ENCODE measurements around the gene CHRNB1. TPM values are rescaled to one million over a fixed set of nuclear protein-coding genes. Genes with fewer than 3 reads are reported as not detected.

The CHRNB1 gene
- total and polyA plus RNA-seq, 2 experiments from 2014 or later, result 11.1 to 11.2 TPM

- DNase-seq (ENCODE audit: low spot score), result peak; percentile 78
- H3F3A ChIP-seq (replicated peaks; ENCODE audit: low read depth), result peaks cover 27% of the 10 kb centered on the region
- no peaks in the 10 kb centered on the region for H3K27me3 ChIP-seq (ENCODE audit: insufficient read depth)
- peak overlapping the region; percentile 68 for H3K4me3 ChIP-seq
- peaks cover 12% of the 10 kb centered on the region; the same call in 1 of the 2 replicates for H4K20me1 ChIP-seq (replicated peaks; ENCODE audit: insufficient read depth)
- H3K36me3 Mint-ChIP-seq (ENCODE audit: low read depth), result peaks cover 8% of the 10 kb centered on the region; the same call in 2 of the 3 replicates
- no peak for TF ChIP-seq ZNF114 (CRISPR knock-in tag; IDR thresholded peaks at IDR 0.05)
- TF ChIP-seq ETS1 (IDR thresholded peaks at IDR 0.05), result 0 out of 2 replicates have a peak, but pooled peaks have one; percentile 9
- H2AFZ ChIP-seq, result no peak overlapping the region
- peak; percentile 25 for ATAC-seq
- no peaks in the 10 kb centered on the region for H3K9me3 Mint-ChIP-seq
- H3K27ac ChIP-seq (ENCODE audit: low read depth), result peak overlapping the region; percentile 78; the same call in 1 of the 2 replicates
- peak overlapping the region; percentile 87 for H3K4me3 Mint-ChIP-seq
- H3K79me2 ChIP-seq (replicated peaks; ENCODE audit: insufficient read depth), result peaks cover 14% of the 10 kb centered on the region
- H3K36me3 ChIP-seq (ENCODE audit: insufficient read depth), result peaks cover 3% of the 10 kb centered on the region; the same call in 1 of the 2 replicates
- peak overlapping the region; percentile 29 for H3K27ac Mint-ChIP-seq
- H3K27me3 Mint-ChIP-seq (ENCODE audit: insufficient read depth, low read depth, poor library complexity), result peaks cover 11% of the 10 kb centered on the region
- peaks cover 24% of the 10 kb centered on the region for H3K4me1 Mint-ChIP-seq
- peaks cover 24% of the 10 kb centered on the region for H3K4me1 ChIP-seq (ENCODE audit: insufficient read depth)
- H3K4me2 ChIP-seq, result peak overlapping the region; percentile 73
- H3K9me2 ChIP-seq (ENCODE audit: insufficient read depth), result no peaks in the 10 kb centered on the region
Observed at GRCh38 chr17:7403043-7403726, 41.7 kb upstream of the CHRNB1 start.

DNA sequence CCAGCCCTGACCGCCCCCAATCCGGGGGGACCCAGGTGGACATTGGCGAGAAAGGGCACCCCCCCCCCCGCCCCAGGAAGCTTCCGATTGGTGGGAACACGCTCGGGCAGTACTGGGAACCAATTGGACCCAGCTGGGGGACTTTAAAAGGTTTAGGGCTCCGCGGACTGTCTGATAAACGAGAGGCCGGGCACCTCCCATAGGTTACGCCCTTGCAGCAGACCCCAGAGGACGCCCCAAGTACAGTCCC, 41.2 kb upstream of the CHRNB1 start:
- Histone ChIP-seq H3K27me3 (ENCODE audit: insufficient read depth) (no peaks in the 10 kb centered on the region), H2AFZ (no peak overlapping the region), H3K79me2 (replicated peaks; ENCODE audit: insufficient read depth) (peaks cover 14% of the 10 kb centered on the region), H3K4me1 (ENCODE audit: insufficient read depth) (peaks cover 24% of the 10 kb centered on the region), H3K4me3 (peak overlapping the region; percentile 68), H3F3A (replicated peaks; ENCODE audit: low read depth) (peaks cover 27% of the 10 kb centered on the region), H3K36me3 (ENCODE audit: insufficient read depth) (peaks cover 3% of the 10 kb centered on the region; the same call in 1 of the 2 replicates), H3K9me2 (ENCODE audit: insufficient read depth) (no peaks in the 10 kb centered on the region), H3K4me2 (peak overlapping the region; percentile 73), H4K20me1 (replicated peaks; ENCODE audit: insufficient read depth) (peaks cover 12% of the 10 kb centered on the region), H3K27ac (ENCODE audit: low read depth) (peak overlapping the region; percentile 78; the same call in 1 of the 2 replicates)
- Mint-ChIP-seq H3K9me3 (no peaks in the 10 kb centered on the region), H3K27ac (peak overlapping the region; percentile 91), H3K4me1 (peaks cover 24% of the 10 kb centered on the region), H3K36me3 (ENCODE audit: low read depth) (peaks cover 8% of the 10 kb centered on the region; the same call in 2 of the 3 replicates), H3K27me3 (ENCODE audit: insufficient read depth, low read depth, poor library complexity) (peaks cover 11% of the 10 kb centered on the region), H3K4me3 (peak overlapping the region; percentile 87)
- no peak for DNase-seq (ENCODE audit: low spot score)
- ATAC-seq, result peak; percentile 20
- TF ChIP-seq JUNB (IDR thresholded peaks at IDR 0.05; ENCODE audit: unreplicated experiment), result no peak
- no peak for TF ChIP-seq POLR2AphosphoS5 (IDR thresholded peaks at IDR 0.05; ENCODE audit: low read depth)
- TF ChIP-seq STAT1 (IDR thresholded peaks at IDR 0.05; ENCODE audit: unreplicated experiment), result no peak
- TF ChIP-seq ZNF114 (CRISPR knock-in tag; IDR thresholded peaks at IDR 0.05), result no peak
- TF ChIP-seq REST (IDR thresholded peaks at IDR 0.05; ENCODE audit: unreplicated experiment), result no peak
- TF ChIP-seq ZNF462 (CRISPR knock-in tag; IDR thresholded peaks at IDR 0.05), result no peak
- TF ChIP-seq, protein P1, sequence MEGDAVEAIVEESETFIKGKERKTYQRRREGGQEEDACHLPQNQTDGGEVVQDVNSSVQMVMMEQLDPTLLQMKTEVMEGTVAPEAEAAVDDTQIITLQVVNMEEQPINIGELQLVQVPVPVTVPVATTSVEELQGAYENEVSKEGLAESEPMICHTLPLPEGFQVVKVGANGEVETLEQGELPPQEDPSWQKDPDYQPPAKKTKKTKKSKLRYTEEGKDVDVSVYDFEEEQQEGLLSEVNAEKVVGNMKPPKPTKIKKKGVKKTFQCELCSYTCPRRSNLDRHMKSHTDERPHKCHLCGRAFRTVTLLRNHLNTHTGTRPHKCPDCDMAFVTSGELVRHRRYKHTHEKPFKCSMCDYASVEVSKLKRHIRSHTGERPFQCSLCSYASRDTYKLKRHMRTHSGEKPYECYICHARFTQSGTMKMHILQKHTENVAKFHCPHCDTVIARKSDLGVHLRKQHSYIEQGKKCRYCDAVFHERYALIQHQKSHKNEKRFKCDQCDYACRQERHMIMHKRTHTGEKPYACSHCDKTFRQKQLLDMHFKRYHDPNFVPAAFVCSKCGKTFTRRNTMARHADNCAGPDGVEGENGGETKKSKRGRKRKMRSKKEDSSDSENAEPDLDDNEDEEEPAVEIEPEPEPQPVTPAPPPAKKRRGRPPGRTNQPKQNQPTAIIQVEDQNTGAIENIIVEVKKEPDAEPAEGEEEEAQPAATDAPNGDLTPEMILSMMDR (conservative IDR thresholded peaks at IDR 0.05; ENCODE audit: low read depth in 2 of 2), result no peak

Data from GM23338 (cell line).